ENCODE data around the gene KCNK7.

The KCNK7 gene

DNA sequence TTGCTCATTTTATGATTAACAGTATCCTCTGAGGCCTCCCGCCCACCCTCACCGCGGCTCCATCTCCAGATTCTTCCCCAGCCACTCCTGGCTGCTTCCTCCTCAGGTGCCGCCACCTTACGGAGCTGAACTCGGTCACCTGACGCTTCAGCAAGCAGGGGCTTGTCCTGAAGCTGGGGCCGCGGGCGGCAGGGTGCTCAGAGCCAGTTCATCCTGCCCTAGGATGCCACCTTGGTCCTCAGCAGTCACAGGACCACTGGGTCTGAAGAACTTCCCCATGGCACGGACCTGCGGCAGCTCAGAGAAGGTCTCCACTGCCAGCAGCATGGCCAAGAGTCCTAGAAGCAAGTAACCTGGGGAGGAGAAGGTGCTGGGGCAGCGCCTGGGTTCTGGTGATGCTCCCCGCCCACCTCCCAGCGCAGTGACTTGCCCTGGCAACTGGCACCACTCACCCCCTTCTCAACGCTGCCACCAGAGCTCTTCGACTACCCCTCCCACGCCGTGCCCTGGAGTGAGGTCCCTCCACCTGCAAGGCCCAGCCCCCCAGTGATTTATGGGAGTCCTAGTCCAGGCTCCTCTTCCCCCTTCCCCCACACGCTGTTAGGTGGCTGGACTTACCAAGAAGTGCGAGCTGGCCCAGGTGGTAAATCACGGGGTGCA lies 2.6 kb downstream of the KCNK7 start:
- no peaks in the 10 kb centered on the region for H3K36me3 ChIP-seq (ENCODE audit: low read length)
- H3K9ac ChIP-seq (ENCODE audit: low read length): no peak overlapping the region
- H3K9me3 ChIP-seq (ENCODE audit: insufficient read depth, low read length): no peaks in the 10 kb centered on the region
- no peak overlapping the region for H2AFZ ChIP-seq (ENCODE audit: low read depth, low read length, severe bottlenecking)
- H4K20me1 ChIP-seq (ENCODE audit: low read depth, low read length): no peaks in the 10 kb centered on the region
- no peaks in the 10 kb centered on the region for H3K9me2 ChIP-seq (replicated peaks; ENCODE audit: insufficient read depth, low read length)
- TF ChIP-seq, protein P1, sequence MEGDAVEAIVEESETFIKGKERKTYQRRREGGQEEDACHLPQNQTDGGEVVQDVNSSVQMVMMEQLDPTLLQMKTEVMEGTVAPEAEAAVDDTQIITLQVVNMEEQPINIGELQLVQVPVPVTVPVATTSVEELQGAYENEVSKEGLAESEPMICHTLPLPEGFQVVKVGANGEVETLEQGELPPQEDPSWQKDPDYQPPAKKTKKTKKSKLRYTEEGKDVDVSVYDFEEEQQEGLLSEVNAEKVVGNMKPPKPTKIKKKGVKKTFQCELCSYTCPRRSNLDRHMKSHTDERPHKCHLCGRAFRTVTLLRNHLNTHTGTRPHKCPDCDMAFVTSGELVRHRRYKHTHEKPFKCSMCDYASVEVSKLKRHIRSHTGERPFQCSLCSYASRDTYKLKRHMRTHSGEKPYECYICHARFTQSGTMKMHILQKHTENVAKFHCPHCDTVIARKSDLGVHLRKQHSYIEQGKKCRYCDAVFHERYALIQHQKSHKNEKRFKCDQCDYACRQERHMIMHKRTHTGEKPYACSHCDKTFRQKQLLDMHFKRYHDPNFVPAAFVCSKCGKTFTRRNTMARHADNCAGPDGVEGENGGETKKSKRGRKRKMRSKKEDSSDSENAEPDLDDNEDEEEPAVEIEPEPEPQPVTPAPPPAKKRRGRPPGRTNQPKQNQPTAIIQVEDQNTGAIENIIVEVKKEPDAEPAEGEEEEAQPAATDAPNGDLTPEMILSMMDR (IDR thresholded peaks at IDR 0.05; ENCODE audit: insufficient read depth, low read length, poor library complexity, severe bottlenecking): no peak
- no peak for TF ChIP-seq EZH2phosphoT487 (conservative IDR thresholded peaks at IDR 0.05; ENCODE audit: low read length)
- no peak overlapping the region for H3K27ac ChIP-seq (ENCODE audit: low read depth, low read length)
- H3K4me3 ChIP-seq (ENCODE audit: insufficient read depth, low read length, poor library complexity, severe bottlenecking): no peak overlapping the region
- no peaks in the 10 kb centered on the region for H3K79me2 ChIP-seq (ENCODE audit: insufficient read depth, low read length)
- H3K27me3 ChIP-seq (ENCODE audit: low read length): no peaks in the 10 kb centered on the region
- H3K4me2 ChIP-seq (ENCODE audit: low read depth, low read length, poor library complexity, severe bottlenecking): no peak overlapping the region
- no peaks in the 10 kb centered on the region for H3F3A ChIP-seq (ENCODE audit: insufficient read depth)

DNA sequence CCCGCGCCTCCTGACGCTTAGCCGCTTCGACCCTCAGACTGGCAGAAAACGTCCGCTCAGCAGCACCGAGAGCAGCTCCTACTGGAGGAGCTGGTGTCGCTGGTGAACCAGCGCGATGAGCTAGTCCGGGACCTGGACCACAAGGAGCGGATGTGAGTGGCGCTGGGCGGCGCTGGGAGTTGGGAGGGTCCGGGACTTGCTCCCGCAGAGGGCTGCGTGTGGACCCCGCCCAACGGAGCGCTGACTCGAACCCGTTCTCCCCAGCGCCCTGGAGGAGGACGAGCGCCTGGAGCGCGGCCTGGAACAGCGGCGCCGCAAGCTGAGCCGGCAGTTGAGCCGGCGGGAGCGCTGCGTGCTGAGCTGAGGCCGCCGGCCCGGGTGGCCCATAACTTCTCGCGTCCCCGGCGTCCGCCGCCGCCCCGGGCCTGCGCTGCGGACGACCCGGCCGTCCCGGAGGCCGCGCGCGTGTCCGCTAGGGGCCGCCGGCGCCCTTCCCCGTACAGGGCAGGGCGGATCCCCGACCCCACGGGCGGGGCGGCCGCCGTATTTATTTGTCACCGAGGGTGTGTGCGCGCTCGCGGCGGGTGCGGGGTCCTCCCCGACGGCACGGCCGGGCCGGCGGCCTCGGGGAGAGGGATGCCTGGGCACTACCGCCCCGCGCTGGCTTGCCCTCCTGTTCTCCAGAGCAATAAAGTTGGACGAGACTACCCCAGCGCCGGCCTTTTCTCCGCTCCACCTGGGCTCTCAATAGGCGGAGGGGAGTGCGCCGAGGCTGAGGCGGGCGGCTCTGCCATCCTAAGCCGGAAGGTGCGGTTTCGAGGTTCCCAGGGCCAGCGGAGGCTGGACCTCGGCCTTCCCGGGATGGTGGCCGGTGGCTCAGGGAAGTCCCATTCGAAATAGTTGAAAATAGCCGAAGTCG lies 3.4 kb downstream of the KCNK7 start:
- Histone ChIP-seq H4K20me1 (ENCODE audit: low read depth, low read length) (no peaks in the 10 kb centered on the region), H3K27ac (ENCODE audit: low read depth, low read length) (no peak overlapping the region), H3K4me2 (ENCODE audit: low read depth, low read length, poor library complexity, severe bottlenecking) (no peak overlapping the region), H3K4me3 (ENCODE audit: insufficient read depth, low read length, poor library complexity, severe bottlenecking) (no peak overlapping the region), H3F3A (ENCODE audit: insufficient read depth) (no peaks in the 10 kb centered on the region), H3K9me3 (ENCODE audit: insufficient read depth, low read length) (no peaks in the 10 kb centered on the region), H3K79me2 (ENCODE audit: insufficient read depth, low read length) (no peaks in the 10 kb centered on the region), H3K9ac (ENCODE audit: low read length) (no peak overlapping the region), H3K27me3 (ENCODE audit: low read length) (no peaks in the 10 kb centered on the region), H3K9me2 (replicated peaks; ENCODE audit: insufficient read depth, low read length) (no peaks in the 10 kb centered on the region), H3K36me3 (ENCODE audit: low read length) (no peaks in the 10 kb centered on the region), H2AFZ (ENCODE audit: low read depth, low read length, severe bottlenecking) (no peak overlapping the region)
- TF ChIP-seq EZH2phosphoT487 (conservative IDR thresholded peaks at IDR 0.05; ENCODE audit: low read length): no peak
- TF ChIP-seq, protein P1 (IDR thresholded peaks at IDR 0.05; ENCODE audit: insufficient read depth, low read length, poor library complexity, severe bottlenecking): no peak

DNA sequence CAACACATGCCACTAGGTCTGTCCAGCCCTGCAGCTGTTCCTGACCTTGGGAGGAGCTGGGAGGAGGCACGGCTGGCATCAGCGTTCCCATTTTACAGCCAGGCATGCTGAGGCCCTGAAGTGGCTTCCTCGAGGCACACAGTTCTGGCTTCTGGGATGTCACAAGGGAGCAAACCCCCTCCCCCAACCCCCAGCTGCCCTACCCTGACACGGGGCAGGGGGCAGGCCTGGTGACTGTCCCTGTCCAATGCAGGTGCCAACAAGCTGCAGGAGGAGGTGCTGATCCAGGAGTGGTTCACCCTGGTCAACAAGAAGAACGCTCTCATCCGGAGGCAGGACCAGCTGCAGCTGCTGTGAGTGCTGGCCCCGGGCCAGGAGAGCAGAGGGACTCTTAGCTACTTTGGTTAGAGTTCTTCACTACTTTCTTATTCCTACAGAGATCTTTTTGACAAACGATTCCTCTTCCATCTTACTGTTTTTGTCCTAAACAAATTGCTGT lies 5.3 kb downstream of the KCNK7 start:
- Histone ChIP-seq H3K27ac (ENCODE audit: low read depth, low read length) (no peak overlapping the region), H2AFZ (ENCODE audit: low read depth, low read length, severe bottlenecking) (no peak overlapping the region), H3K79me2 (ENCODE audit: insufficient read depth, low read length) (no peaks in the 10 kb centered on the region), H3K27me3 (ENCODE audit: low read length) (no peaks in the 10 kb centered on the region), H4K20me1 (ENCODE audit: low read depth, low read length) (no peaks in the 10 kb centered on the region), H3K9me2 (replicated peaks; ENCODE audit: insufficient read depth, low read length) (no peaks in the 10 kb centered on the region), H3K4me2 (ENCODE audit: low read depth, low read length, poor library complexity, severe bottlenecking) (no peak overlapping the region), H3K9ac (ENCODE audit: low read length) (no peak overlapping the region), H3K4me3 (ENCODE audit: insufficient read depth, low read length, poor library complexity, severe bottlenecking) (no peak overlapping the region), H3K9me3 (ENCODE audit: insufficient read depth, low read length) (no peaks in the 10 kb centered on the region), H3K36me3 (ENCODE audit: low read length) (no peaks in the 10 kb centered on the region), H3F3A (ENCODE audit: insufficient read depth) (no peaks in the 10 kb centered on the region)
- TF ChIP-seq, protein P1 (IDR thresholded peaks at IDR 0.05; ENCODE audit: insufficient read depth, low read length, poor library complexity, severe bottlenecking): no peak
- no peak for TF ChIP-seq EZH2phosphoT487 (conservative IDR thresholded peaks at IDR 0.05; ENCODE audit: low read length)
